Measurements from ENCODE around the gene MLF2. TPM values are rescaled to one million over a fixed set of nuclear protein-coding genes. Genes with fewer than 3 reads are reported as not detected.

MLF2 gene
- total RNA-seq, 1 experiment from 2014 or later, result 303 TPM

DNA sequence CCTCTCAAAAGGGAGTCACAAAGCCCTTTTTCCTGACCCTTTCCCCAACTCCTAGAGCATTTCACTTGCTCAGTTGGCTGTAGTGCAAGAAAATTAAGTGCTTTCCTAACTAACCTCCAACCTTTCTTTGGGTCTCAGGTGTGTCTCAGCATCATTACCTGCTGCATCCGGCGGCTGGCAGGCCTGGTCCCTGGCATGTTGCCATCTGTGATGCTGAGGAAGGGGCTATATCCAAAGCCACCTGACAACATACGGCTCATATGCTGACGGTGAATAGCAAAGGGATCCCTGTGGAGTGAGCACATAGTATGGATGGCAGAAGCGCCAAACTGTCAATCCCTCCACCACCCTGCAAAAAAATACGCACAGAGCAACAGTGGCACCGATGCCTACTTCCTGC, 1.2 kb downstream of the MLF2 start:
- no peaks in the 10 kb centered on the region for H3K9me3 ChIP-seq
- POLR2A ChIA-PET, result interaction anchor here (0.8 to 3.1 kb wide), 9 partner anchors 9 to 218 kb away, joined by 4 to 60 read pairs (median 20); partner anchors contain the start of genes CDCA3, COPS7A, GAPDH and PTMS
- no peaks in the 10 kb centered on the region for H3K27me3 ChIP-seq (replicated peaks; ENCODE audit: control insufficient read depth, insufficient read depth, low read length)
- CTCF ChIA-PET, result interaction anchor here (0.6 to 4.5 kb wide), 11 partner anchors 9 to 121 kb away, joined by 3 to 135 read pairs (median 18); partner anchors contain the start of genes CDCA3, COPS7A, PTMS and SPSB2
- Mint-ChIP-seq H3K36me3 (ENCODE audit: insufficient read depth, unreplicated experiment) (peaks cover 67% of the 10 kb centered on the region), H3K27ac (ENCODE audit: unreplicated experiment) (peak overlapping the region; percentile 94), H3K4me1 (ENCODE audit: low read depth, unreplicated experiment) (peaks cover 11% of the 10 kb centered on the region), H3K27me3 (ENCODE audit: insufficient read depth, unreplicated experiment) (no peaks in the 10 kb centered on the region), H3K9me3 (ENCODE audit: unreplicated experiment) (no peaks in the 10 kb centered on the region), H3K4me3 (ENCODE audit: unreplicated experiment) (peak overlapping the region; percentile 90)
- peaks cover 16% of the 10 kb centered on the region for H3K4me1 ChIP-seq
- TF ChIP-seq, protein P1, sequence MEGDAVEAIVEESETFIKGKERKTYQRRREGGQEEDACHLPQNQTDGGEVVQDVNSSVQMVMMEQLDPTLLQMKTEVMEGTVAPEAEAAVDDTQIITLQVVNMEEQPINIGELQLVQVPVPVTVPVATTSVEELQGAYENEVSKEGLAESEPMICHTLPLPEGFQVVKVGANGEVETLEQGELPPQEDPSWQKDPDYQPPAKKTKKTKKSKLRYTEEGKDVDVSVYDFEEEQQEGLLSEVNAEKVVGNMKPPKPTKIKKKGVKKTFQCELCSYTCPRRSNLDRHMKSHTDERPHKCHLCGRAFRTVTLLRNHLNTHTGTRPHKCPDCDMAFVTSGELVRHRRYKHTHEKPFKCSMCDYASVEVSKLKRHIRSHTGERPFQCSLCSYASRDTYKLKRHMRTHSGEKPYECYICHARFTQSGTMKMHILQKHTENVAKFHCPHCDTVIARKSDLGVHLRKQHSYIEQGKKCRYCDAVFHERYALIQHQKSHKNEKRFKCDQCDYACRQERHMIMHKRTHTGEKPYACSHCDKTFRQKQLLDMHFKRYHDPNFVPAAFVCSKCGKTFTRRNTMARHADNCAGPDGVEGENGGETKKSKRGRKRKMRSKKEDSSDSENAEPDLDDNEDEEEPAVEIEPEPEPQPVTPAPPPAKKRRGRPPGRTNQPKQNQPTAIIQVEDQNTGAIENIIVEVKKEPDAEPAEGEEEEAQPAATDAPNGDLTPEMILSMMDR (IDR thresholded peaks at IDR 0.05; ENCODE audit: insufficient read depth in 1 of 2, low read depth in 1 of 2, low read length in 1 of 2, severe bottlenecking in 1 of 2, unreplicated experiment in 1 of 2), result no peak
- peaks cover 8% of the 10 kb centered on the region for H3K36me3 ChIP-seq (ENCODE audit: control insufficient read depth, insufficient read depth, low read length)
- intact Hi-C loops (cut with micrococcal nuclease; ENCODE audit: unreplicated experiment), result loop anchor here (2.0 kb wide), 1 partner anchor 83 kb away; no protein-coding TSS in a partner anchor
- no TSS peak for BruUV-seq (replicated peaks)
- no peak for DNase-seq
- peak overlapping the region; percentile 97 for H3K4me3 ChIP-seq (ENCODE audit: low read depth, low read length)

GRCh38 chr12:6750506-6750905, 2.4 kb downstream of the MLF2 start:
- no TSS peak for BruUV-seq (replicated peaks)
- H3K9me3 ChIP-seq, result no peaks in the 10 kb centered on the region
- TF ChIP-seq, protein P1 (IDR thresholded peaks at IDR 0.05; ENCODE audit: insufficient read depth in 1 of 2, low read depth in 1 of 2, low read length in 1 of 2, severe bottlenecking in 1 of 2, unreplicated experiment in 1 of 2), result no peak
- intact Hi-C loops (cut with micrococcal nuclease; ENCODE audit: unreplicated experiment), result no loop called here
- no peak for DNase-seq
- peaks cover 16% of the 10 kb centered on the region for H3K4me1 ChIP-seq
- POLR2A ChIA-PET, result no interaction called here
- no peaks in the 10 kb centered on the region for H3K27me3 Mint-ChIP-seq (ENCODE audit: insufficient read depth, unreplicated experiment)
- no peak overlapping the region for H3K27ac Mint-ChIP-seq (ENCODE audit: unreplicated experiment)
- H3K27me3 ChIP-seq (replicated peaks; ENCODE audit: control insufficient read depth, insufficient read depth, low read length), result no peaks in the 10 kb centered on the region
- H3K9me3 Mint-ChIP-seq (ENCODE audit: unreplicated experiment), result no peaks in the 10 kb centered on the region
- CTCF ChIA-PET, result no interaction called here
- H3K4me1 Mint-ChIP-seq (ENCODE audit: low read depth, unreplicated experiment), result peaks cover 11% of the 10 kb centered on the region
- H3K36me3 ChIP-seq (ENCODE audit: control insufficient read depth, insufficient read depth, low read length), result peaks cover 9% of the 10 kb centered on the region
- H3K36me3 Mint-ChIP-seq (ENCODE audit: insufficient read depth, unreplicated experiment), result peaks cover 74% of the 10 kb centered on the region
- no peak overlapping the region for H3K4me3 ChIP-seq (ENCODE audit: low read depth, low read length)
- no peak overlapping the region for H3K4me3 Mint-ChIP-seq (ENCODE audit: unreplicated experiment)

- peaks cover 83% of the 10 kb centered on the region for H3K36me3 Mint-ChIP-seq (ENCODE audit: insufficient read depth, unreplicated experiment)
Observed at GRCh38 chr12:6748761-6749160, 4.2 kb downstream of the MLF2 start.

More at GRCh38 chr12:6748761-6749160, 4.2 kb downstream of the MLF2 start:
- H3K4me1 ChIP-seq, result peaks cover 9% of the 10 kb centered on the region
- ChIA-PET POLR2A (no interaction called here), CTCF (no interaction called here)
- no peaks in the 10 kb centered on the region for H3K9me3 Mint-ChIP-seq (ENCODE audit: unreplicated experiment)
- no peak overlapping the region for H3K4me3 ChIP-seq (ENCODE audit: low read depth, low read length)
- intact Hi-C loops (cut with micrococcal nuclease; ENCODE audit: unreplicated experiment), result no loop called here
- no peak for DNase-seq
- TF ChIP-seq, protein P1 (IDR thresholded peaks at IDR 0.05; ENCODE audit: insufficient read depth in 1 of 2, low read depth in 1 of 2, low read length in 1 of 2, severe bottlenecking in 1 of 2, unreplicated experiment in 1 of 2), result no peak
- no TSS peak for BruUV-seq (replicated peaks)
- H3K27me3 Mint-ChIP-seq (ENCODE audit: insufficient read depth, unreplicated experiment), result no peaks in the 10 kb centered on the region
- no peak overlapping the region for H3K4me3 Mint-ChIP-seq (ENCODE audit: unreplicated experiment)
- H3K4me1 Mint-ChIP-seq (ENCODE audit: low read depth, unreplicated experiment), result peaks cover 2% of the 10 kb centered on the region
- H3K36me3 ChIP-seq (ENCODE audit: control insufficient read depth, insufficient read depth, low read length), result peaks cover 9% of the 10 kb centered on the region
- H3K9me3 ChIP-seq, result no peaks in the 10 kb centered on the region
- no peaks in the 10 kb centered on the region for H3K27me3 ChIP-seq (replicated peaks; ENCODE audit: control insufficient read depth, insufficient read depth, low read length)
- H3K27ac Mint-ChIP-seq (ENCODE audit: unreplicated experiment), result no peak overlapping the region
